K562 (cell line): ENCODE measurements around the gene SPOCK3.
"Not testable (repeated sequence)": the region's sequence is repeated elsewhere in the genome, so short reads cannot be mapped to it uniquely, and the experiment has no call there.

Experiments
- IFI16 ChIP-seq: fragments of 250-450 bp; sonication (Bioruptor Pico); IDR thresholded peaks from 2 replicates; pipeline ENCODE4 v2.1.2; 2022; ENCODE audit warnings: mild to moderate bottlenecking, inconsistent platforms
- TF ChIP-seq, protein P1 (sequence below): fragments of 450-650 bp; formaldehyde crosslinking; IDR thresholded peaks from 2 replicates; pipeline ENCODE4 v1.4.0; 2020; ENCODE audit warnings: mild to moderate bottlenecking, mixed read lengths

DNA sequence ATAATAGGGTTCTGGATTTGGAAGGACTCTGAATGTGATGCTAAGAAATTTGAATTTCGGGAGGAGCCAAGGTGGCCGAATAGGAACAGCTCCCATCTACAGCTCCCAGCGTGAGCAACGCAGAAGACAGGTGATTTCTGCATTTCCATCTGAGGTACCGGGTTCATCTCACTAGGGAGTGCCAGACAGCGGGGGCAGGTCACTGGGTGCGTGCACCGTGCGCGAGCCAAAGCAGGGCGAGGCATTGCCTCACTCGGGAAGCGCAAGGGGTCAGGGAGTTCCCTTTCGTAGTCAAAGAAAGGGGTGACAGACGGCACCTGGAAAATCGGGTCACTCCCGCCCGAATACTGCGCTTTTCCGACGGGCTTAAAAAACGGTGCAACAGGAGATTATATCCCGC lies 383.9 kb downstream of the SPOCK3 start:
- TF ChIP-seq IFI16 (CRISPR knock-in tag), result not testable (repeated sequence)
- TF ChIP-seq, protein P1, sequence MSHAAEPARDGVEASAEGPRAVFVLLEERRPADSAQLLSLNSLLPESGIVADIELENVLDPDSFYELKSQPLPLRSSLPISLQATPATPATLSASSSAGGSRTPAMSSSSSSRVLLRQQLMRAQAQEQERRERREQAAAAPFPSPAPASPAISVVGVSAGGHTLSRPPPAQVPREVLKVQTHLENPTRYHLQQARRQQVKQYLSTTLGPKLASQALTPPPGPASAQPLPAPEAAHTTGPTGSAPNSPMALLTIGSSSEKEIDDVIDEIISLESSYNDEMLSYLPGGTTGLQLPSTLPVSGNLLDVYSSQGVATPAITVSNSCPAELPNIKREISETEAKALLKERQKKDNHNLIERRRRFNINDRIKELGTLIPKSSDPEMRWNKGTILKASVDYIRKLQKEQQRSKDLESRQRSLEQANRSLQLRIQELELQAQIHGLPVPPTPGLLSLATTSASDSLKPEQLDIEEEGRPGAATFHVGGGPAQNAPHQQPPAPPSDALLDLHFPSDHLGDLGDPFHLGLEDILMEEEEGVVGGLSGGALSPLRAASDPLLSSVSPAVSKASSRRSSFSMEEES, result not testable (repeated sequence)
